ENCODE results near the gene NRG3. TPM values are rescaled to one million over a fixed set of nuclear protein-coding genes. Genes with fewer than 3 reads are reported as not detected.

NRG3 gene
- total RNA-seq, 1 experiment from 2014 or later: 0.62 TPM

DNA sequence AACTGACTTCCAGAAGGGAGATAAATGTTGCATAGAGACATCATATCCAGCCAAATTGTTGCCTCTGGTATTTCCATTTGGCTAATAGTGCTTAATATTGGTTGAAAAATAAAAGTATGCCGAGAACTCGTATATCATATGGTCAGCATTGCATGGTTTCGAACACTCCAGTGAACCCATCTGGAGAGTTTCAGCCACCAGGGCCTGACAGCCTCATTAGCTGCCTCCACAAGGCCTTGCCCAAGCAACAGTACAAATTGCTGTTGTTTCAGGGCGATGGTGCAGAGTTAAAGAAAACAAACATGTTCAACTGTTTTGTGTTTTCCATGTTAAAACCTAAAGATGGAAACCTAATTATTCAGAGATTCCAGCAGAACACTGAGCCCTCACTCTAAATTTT, 28.5 kb downstream of the NRG3 start:
- Histone ChIP-seq H3K27me3 (ENCODE audit: control insufficient read depth, insufficient read depth, low read length) (no peaks in the 10 kb centered on the region), H3K4me3 (ENCODE audit: insufficient read depth, low read depth, low read length) (no peak overlapping the region), H3K36me3 (replicated peaks; ENCODE audit: control insufficient read depth, insufficient read depth, low read length) (no peaks in the 10 kb centered on the region)
- DNase-seq: no peak

DNA sequence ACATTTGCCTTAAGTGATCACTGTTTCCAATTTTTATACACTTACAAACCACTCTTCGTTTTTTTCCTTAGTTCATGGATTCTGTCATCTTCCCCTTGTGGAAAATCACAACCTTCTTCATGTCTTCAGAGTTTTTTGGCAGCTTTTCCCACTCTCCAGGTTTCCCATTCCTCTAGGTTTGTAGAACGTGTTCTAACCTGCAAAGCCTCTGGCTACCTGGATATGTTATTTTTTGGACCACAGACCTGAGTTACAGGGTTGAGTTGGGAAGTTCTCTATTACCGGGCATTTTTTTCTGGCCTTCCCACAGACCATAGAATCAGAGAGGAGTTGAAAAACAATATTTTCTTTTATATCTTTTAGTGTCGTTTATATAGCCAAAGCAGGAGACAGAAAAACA, 30.2 kb downstream of the NRG3 start:
- Histone ChIP-seq H3K4me3 (ENCODE audit: insufficient read depth, low read depth, low read length) (no peak overlapping the region), H3K36me3 (replicated peaks; ENCODE audit: control insufficient read depth, insufficient read depth, low read length) (no peaks in the 10 kb centered on the region), H3K27me3 (ENCODE audit: control insufficient read depth, insufficient read depth, low read length) (no peaks in the 10 kb centered on the region)
- DNase-seq: no peak

DNA sequence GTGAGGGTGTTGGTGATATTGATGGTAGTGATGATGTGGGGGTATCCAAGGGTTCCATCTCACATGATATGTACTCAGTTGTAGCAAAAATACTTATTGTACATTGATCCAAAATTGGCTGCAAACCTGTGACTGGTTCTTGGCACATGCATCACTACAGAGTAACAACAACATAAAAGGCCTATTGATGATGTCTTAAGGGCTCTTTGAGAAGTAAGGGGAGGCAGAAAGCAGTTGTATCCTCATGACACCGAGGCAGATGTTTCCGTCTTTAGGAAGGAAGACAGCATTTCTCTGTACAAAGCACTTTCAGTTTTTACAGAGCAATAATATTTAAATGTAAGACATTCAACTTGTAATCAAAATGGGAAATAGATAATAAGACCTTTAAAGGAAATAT, 34.5 kb downstream of the NRG3 start:
- H3K27me3 ChIP-seq (ENCODE audit: control insufficient read depth, insufficient read depth, low read length): no peaks in the 10 kb centered on the region
- no peak for DNase-seq
- H3K4me3 ChIP-seq (ENCODE audit: insufficient read depth, low read depth, low read length): no peak overlapping the region
- no peaks in the 10 kb centered on the region for H3K36me3 ChIP-seq (replicated peaks; ENCODE audit: control insufficient read depth, insufficient read depth, low read length)

DNA sequence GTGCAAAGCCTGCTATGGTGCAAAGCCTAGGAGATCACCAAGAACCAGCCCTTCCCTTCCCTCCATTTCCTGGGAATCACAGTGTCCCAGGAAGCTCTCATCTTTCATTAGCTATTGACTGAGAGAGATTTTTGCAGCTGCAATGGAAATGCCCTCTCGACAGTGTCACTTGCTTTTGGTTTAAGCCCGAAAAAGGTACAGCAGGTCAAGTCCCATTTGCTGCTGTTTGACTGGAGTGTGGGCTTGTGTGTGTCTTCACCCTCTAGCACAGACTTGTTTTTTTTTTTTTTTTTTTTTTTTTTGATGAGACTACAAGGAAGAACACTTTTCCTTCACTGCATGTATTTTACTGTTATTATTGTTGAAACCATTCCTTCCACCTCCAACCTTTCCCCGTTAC, 36.3 kb downstream of the NRG3 start:
- Histone ChIP-seq H3K4me3 (ENCODE audit: insufficient read depth, low read depth, low read length) (no peak overlapping the region), H3K36me3 (replicated peaks; ENCODE audit: control insufficient read depth, insufficient read depth, low read length) (no peaks in the 10 kb centered on the region), H3K27me3 (ENCODE audit: control insufficient read depth, insufficient read depth, low read length) (no peaks in the 10 kb centered on the region)
- no peak for DNase-seq

DNA sequence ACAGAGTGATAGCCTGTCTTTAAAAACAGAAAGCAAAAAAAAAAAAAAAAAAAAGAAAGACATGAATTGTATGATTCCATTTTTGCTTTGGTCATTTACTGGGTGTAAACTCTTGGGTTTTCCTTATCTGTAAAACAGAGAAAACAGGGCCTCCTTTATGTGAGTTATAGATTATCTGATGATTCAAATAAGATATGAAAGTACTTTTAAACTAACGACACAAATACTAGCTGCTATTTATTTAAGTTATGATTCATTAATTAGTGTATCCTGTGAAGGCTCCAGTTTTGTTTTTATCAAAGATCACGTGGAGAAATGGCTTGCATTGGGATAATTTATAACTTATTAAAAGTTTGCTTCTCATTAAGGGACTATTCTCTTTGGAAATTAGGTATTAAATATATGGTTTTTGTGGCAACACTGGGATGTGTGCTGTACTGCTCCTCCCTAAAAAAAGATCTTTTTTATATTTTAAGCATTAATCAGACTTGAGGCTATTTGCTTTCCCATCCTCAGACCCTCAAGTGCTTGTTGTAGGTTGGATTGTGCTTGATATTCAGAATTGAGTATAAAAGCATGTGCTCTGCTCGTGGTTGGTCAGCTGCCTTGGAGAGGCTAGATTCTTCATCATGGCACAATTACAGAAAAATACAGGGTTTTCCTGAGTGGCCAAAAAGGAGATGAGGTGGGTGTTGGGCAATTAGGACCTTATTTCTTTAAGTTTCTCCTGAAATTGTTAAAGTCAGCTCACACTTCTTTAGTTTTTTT, 39.9 kb downstream of the NRG3 start:
- H3K27me3 ChIP-seq (ENCODE audit: control insufficient read depth, insufficient read depth, low read length): no peaks in the 10 kb centered on the region
- no peak for DNase-seq
- no peaks in the 10 kb centered on the region for H3K36me3 ChIP-seq (replicated peaks; ENCODE audit: control insufficient read depth, insufficient read depth, low read length)
- H3K4me3 ChIP-seq (ENCODE audit: insufficient read depth, low read depth, low read length): no peak overlapping the region

DNA sequence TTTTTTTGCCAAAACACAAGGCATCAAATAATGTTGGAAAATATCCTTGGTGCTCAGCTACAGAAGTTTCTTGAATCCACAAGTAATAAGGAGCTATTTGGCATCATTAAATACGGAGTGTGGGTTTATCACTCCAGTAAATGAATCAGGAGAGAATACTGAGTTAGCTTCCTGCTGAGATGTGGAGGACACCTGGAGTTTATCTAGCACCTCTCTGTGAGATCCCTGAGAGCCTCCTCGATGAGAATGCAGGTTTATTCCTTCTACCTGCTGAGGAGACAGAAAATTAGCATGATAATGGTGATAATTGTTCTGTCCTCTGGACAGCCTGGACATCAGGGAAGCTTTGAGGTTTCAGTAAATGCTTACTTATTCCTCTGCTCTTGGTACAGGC, 40.5 kb downstream of the NRG3 start:
- DNase-seq: no peak

DNA sequence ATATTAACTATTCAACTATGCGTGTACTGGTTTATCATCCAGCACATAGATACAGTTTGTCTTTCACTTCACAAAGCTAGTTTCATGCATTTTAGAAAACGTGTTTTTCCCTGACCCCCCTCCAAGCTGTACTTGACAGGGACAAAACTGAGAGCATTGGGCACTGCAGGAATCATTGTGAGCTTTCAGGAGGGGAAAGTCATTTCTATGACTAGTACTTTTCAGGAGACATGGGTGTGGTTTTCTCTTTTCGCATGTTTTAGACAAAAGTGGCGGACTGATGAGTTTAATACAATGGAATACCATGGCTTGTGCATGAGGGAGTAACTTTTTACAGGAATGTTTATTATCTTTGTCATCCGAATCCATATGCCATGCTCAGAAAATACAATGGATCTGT, 42.7 kb downstream of the NRG3 start:
- no peaks in the 10 kb centered on the region for H3K36me3 ChIP-seq (replicated peaks; ENCODE audit: control insufficient read depth, insufficient read depth, low read length)
- H3K4me3 ChIP-seq (ENCODE audit: insufficient read depth, low read depth, low read length): no peak overlapping the region
- no peaks in the 10 kb centered on the region for H3K27me3 ChIP-seq (ENCODE audit: control insufficient read depth, insufficient read depth, low read length)
- DNase-seq: no peak

More for the DNA sequence above, 40.5 kb downstream of the NRG3 start:
- Histone ChIP-seq H3K36me3 (replicated peaks; ENCODE audit: control insufficient read depth, insufficient read depth, low read length) (no peaks in the 10 kb centered on the region), H3K27me3 (ENCODE audit: control insufficient read depth, insufficient read depth, low read length) (no peaks in the 10 kb centered on the region), H3K4me3 (ENCODE audit: insufficient read depth, low read depth, low read length) (no peak overlapping the region)

DNA sequence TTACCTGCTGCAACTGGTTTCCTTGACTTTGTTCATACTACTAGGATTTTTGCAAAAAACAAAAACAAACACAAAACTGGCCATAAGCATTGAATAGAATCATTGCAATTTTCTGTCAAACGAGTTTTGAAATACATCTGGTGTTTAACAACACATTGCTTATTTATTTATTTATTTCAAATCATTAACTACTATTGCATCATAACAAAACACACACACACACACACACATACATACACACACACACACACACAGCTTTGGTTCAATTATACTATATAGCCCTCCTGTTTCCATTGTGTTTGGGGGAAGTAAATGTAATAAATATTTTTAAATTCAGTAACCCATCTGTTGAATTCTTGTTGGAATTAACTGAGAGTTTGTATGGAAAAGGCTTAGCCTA, 43.8 kb downstream of the NRG3 start:
- no peaks in the 10 kb centered on the region for H3K27me3 ChIP-seq (ENCODE audit: control insufficient read depth, insufficient read depth, low read length)
- no peak for DNase-seq
- no peak overlapping the region for H3K4me3 ChIP-seq (ENCODE audit: insufficient read depth, low read depth, low read length)
- H3K36me3 ChIP-seq (replicated peaks; ENCODE audit: control insufficient read depth, insufficient read depth, low read length): no peaks in the 10 kb centered on the region

DNA sequence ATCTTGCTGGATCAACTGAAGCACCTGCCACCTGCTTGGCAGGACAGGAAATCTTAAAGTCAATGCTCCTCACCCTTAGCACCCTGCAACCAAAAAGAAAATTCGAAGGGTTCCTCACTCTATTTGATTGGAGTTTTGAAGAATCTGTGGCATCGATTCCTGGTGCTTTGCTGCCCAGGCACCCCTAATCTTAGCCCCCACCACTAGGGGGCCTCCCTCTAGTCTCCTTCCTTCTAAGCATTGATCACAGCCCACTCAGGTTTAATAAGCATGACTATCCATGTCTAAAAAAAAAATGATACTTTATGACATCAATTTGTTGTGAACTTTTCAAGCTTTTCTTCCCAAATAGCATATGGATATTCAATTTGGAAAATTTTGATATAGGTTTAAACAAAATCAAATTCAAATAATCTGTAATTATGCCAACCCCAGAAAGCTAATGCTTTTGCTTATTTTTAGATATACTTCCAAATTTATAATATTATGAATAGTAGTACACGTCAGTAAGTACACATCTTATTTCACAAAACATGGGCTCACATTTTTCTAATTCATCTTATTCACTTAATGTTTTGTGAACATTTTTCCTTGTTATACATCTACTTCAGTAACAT, 45.3 kb downstream of the NRG3 start:
- peak; percentile 62 for DNase-seq
- Histone ChIP-seq H3K4me3 (ENCODE audit: insufficient read depth, low read depth, low read length) (no peak overlapping the region), H3K36me3 (replicated peaks; ENCODE audit: control insufficient read depth, insufficient read depth, low read length) (no peaks in the 10 kb centered on the region), H3K27me3 (ENCODE audit: control insufficient read depth, insufficient read depth, low read length) (no peaks in the 10 kb centered on the region)

DNA sequence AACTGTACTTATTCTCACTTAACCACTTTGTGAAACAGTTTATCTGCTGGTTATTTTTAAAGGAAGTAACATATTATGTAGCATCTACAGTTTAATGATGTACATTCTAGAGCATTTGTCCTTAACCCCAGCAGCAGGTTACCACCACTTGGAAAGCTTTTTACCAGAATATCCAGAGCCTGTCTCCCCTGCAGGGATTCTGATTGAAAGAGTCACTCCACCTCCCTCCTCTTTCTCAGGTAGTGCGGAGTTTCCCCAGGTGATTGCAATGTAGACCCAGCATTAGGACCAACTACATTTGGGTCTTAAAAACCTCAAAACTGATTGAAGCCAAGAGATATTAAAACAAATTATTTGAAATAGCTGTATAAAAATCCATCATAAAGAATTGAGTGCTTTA, 53.1 kb downstream of the NRG3 start:
- H3K27me3 ChIP-seq (ENCODE audit: control insufficient read depth, insufficient read depth, low read length): no peaks in the 10 kb centered on the region
- H3K4me3 ChIP-seq (ENCODE audit: insufficient read depth, low read depth, low read length): no peak overlapping the region
- H3K36me3 ChIP-seq (replicated peaks; ENCODE audit: control insufficient read depth, insufficient read depth, low read length): no peaks in the 10 kb centered on the region
- DNase-seq: peak; percentile 16

DNA sequence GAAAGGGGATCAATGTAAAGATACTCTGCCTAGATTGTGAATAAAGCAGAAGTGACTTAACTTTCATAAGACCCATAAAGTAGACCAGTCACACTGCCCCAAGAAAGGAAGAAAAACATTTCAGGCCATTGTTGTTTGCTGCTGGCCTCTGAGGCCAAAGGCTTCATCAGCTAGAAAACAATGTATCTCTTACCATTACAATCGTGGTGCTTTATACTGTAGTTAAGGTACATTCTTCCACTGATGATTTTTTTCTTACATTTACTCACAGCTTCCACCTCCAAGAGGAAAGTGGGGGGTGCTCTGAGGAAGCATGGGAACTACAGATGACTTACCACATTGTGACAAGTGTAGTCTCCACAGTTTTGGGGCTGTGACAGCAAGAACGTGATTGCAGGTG, 68.6 kb downstream of the NRG3 start:
- Histone ChIP-seq H3K4me3 (ENCODE audit: insufficient read depth, low read depth, low read length) (no peak overlapping the region), H3K36me3 (replicated peaks; ENCODE audit: control insufficient read depth, insufficient read depth, low read length) (no peaks in the 10 kb centered on the region), H3K27me3 (ENCODE audit: control insufficient read depth, insufficient read depth, low read length) (no peaks in the 10 kb centered on the region)
- no peak for DNase-seq

DNA sequence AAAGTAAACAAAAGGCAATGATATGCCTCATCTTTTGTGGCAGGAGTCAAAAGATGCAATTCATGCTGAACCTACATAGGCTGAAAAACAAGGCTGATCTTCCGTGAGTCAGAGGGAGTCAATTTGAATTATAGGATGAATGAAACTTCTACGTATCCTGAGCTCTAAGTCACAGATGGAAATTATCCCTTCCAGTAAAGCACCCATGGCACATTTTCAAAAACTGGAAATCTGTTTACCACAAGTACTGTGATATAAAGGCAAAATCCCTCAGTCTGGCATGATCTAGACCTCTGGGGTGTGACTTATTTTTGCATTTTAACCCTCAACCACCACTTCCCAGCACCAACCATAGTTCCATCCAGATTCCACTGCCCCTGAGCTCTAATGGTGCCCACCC, 69.6 kb downstream of the NRG3 start:
- no peak for DNase-seq
- H3K27me3 ChIP-seq (ENCODE audit: control insufficient read depth, insufficient read depth, low read length): no peaks in the 10 kb centered on the region
- H3K4me3 ChIP-seq (ENCODE audit: insufficient read depth, low read depth, low read length): no peak overlapping the region
- H3K36me3 ChIP-seq (replicated peaks; ENCODE audit: control insufficient read depth, insufficient read depth, low read length): no peaks in the 10 kb centered on the region

DNA sequence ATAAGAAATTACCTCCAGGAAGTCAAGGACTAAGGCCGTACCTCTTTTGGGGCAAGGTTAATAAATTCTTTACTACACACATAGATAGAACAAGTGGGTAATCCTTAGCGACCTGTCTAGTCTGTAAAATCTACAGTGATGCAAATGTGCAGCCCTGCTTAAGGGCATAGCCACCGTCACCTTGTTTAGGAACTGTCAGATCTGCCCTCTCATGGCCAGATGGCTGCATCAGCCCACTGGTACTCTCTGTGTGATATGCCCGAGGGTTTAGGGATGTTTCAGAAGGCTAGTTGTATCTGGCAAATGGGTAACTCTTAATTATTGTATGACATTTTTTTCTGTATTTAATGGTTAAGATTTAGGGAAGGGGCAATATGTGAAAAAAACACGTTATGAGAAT, 74.3 kb downstream of the NRG3 start:
- H3K36me3 ChIP-seq (replicated peaks; ENCODE audit: control insufficient read depth, insufficient read depth, low read length): no peaks in the 10 kb centered on the region
- no peak for DNase-seq

DNA sequence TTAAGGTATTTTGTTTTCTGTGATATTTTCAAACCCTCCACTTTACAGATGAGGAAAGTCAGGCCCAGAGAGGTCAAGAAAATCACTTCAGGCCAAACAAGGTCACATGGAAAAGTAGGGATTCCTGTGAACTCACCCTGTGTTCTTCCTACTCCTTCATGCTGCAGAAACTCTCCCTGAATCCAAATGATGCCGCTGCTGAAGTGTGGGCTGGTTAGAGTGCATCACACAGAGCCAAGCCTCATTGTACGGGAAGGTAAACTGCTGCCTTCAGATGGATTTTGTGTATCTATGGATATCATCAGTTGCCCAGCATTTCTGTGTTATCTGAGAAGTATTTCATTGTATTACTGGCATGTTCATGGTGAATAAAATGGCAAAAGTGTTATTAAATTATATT, 75.4 kb downstream of the NRG3 start:
- H3K27me3 ChIP-seq (ENCODE audit: control insufficient read depth, insufficient read depth, low read length): no peaks in the 10 kb centered on the region

More for the DNA sequence above, 74.3 kb downstream of the NRG3 start:
- Histone ChIP-seq H3K4me3 (ENCODE audit: insufficient read depth, low read depth, low read length) (no peak overlapping the region), H3K27me3 (ENCODE audit: control insufficient read depth, insufficient read depth, low read length) (no peaks in the 10 kb centered on the region)

DNA sequence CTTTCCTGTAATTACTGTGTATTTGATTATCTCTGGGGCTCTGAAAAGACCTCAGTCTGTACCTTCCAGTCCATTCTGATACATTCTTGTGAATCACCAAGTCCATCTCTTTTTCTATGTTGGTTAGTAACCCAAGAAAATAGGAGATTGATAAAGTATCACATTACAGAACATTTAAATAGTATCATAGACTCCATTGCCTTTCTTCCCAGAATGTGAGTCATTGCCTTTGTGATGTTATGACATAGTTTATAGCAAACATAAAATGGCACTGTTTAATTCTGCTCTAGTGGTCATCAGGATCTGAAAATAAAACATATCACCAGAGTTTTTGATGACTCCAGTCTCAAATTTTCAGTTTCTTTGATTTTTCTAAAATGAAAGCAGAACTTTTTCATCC, 78.4 kb downstream of the NRG3 start:
- Histone ChIP-seq H3K4me3 (ENCODE audit: insufficient read depth, low read depth, low read length) (no peak overlapping the region), H3K27me3 (ENCODE audit: control insufficient read depth, insufficient read depth, low read length) (no peaks in the 10 kb centered on the region), H3K36me3 (replicated peaks; ENCODE audit: control insufficient read depth, insufficient read depth, low read length) (no peaks in the 10 kb centered on the region)
- no peak for DNase-seq

More for the DNA sequence above, 75.4 kb downstream of the NRG3 start:
- Histone ChIP-seq H3K36me3 (replicated peaks; ENCODE audit: control insufficient read depth, insufficient read depth, low read length) (no peaks in the 10 kb centered on the region), H3K4me3 (ENCODE audit: insufficient read depth, low read depth, low read length) (no peak overlapping the region)
- DNase-seq: no peak

All from H7 (cell line).